Measurements from ENCODE around the gene CSRNP3.

The CSRNP3 gene

GRCh38 chr2:165720511-165720910 is 251.0 kb downstream of the CSRNP3 start:
- DNase-seq (ENCODE audit: extremely low read depth, low read depth), result peak; percentile 17
- no peak overlapping the region for H3K4me3 ChIP-seq (replicated peaks; ENCODE audit: low read depth, low read length)
- TF ChIP-seq, protein P1, sequence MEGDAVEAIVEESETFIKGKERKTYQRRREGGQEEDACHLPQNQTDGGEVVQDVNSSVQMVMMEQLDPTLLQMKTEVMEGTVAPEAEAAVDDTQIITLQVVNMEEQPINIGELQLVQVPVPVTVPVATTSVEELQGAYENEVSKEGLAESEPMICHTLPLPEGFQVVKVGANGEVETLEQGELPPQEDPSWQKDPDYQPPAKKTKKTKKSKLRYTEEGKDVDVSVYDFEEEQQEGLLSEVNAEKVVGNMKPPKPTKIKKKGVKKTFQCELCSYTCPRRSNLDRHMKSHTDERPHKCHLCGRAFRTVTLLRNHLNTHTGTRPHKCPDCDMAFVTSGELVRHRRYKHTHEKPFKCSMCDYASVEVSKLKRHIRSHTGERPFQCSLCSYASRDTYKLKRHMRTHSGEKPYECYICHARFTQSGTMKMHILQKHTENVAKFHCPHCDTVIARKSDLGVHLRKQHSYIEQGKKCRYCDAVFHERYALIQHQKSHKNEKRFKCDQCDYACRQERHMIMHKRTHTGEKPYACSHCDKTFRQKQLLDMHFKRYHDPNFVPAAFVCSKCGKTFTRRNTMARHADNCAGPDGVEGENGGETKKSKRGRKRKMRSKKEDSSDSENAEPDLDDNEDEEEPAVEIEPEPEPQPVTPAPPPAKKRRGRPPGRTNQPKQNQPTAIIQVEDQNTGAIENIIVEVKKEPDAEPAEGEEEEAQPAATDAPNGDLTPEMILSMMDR (IDR thresholded peaks at IDR 0.05; ENCODE audit: low read depth, low read length, missing control alignments), result no peak

DNA sequence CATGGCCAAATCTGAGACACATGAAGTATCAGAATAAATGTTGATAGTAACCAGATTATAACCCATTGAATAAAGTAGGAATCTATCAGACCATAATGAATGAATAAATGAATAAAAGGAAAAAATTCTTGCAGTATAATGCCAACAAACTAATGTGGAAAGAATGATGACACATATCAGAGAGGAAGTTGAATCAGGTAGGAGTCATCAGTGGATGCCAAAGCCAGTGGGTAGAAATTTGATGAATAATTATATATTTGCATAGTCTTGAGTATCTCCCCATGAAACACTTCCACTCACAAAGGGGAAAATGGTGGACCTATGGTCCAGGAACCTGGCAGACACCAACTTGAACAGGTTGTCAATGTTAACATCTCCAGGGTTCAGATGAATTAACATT is 255.9 kb downstream of the CSRNP3 start:
- no peak overlapping the region for H3K4me3 ChIP-seq (replicated peaks; ENCODE audit: low read depth, low read length)
- TF ChIP-seq, protein P1 (IDR thresholded peaks at IDR 0.05; ENCODE audit: low read depth, low read length, missing control alignments), result no peak
- peak; percentile 5 for DNase-seq (ENCODE audit: extremely low read depth, low read depth)

All from HFF-Myc (cell line).